Adrenal gland (tissue), 12 donors: ENCODE results near the gene TMEM94. TPM values are rescaled to one million over a fixed set of nuclear protein-coding genes. Genes with fewer than 3 reads are reported as not detected.

Source experiments
- DNase-seq, 7 donors: peaks; one replicate each; pipeline ENCODE4 v3.0.0-alpha.2; 2019 to 2020
- H3K27ac ChIP-seq, 5 donors: fragments of 200-600 bp; sonication (generic) in 4 of 5; 1 replicate in 3 of 5; 2 replicates in 2 of 5; pipeline versions ENCODE4 v1.5.1 to v1.8.0; 2016 to 2020; ENCODE audit warnings: mild to moderate bottlenecking in 1 of 5
- H3K27me3 ChIP-seq: fragments of 200-600 bp; 2 replicates; pipeline ENCODE4 v1.8.0; 2021
- H3K36me3 ChIP-seq, 2 donors: fragments of 200-600 bp; replicated peaks in 1 of 2; 1 replicate in 1 of 2; 2 replicates in 1 of 2; pipeline versions ENCODE4 v1.5.1 to v1.8.0; 2018 to 2022
- H3K4me1 ChIP-seq, 2 donors: fragments of 200-600 bp; replicated peaks in 1 of 2; 1 replicate in 1 of 2; 2 replicates in 1 of 2; pipeline versions ENCODE4 v1.5.1 to v1.8.0; 2018 to 2021
- H3K4me3 ChIP-seq, 4 donors: fragments of 200-600 bp; sonication (generic) in 3 of 4; one replicate each; pipeline ENCODE4 v1.5.1; 2016 to 2018
- H3K9me3 ChIP-seq, 3 donors: fragments of 200-600 bp; sonication (generic) in 1 of 3; replicated peaks in 1 of 3; 1 replicate in 2 of 3; 2 replicates in 1 of 3; pipeline versions ENCODE4 v1.5.1 to v1.8.0; 2016 to 2021
- CTCF ChIP-seq, 6 experiments: fragments of 450-650 bp in 4 of 6; fragments of 200-600 bp in 2 of 6; sonication (generic) in 1 of 6; IDR thresholded peaks; 1 replicate in 5 of 6; 2 replicates in 1 of 6; pipeline versions ENCODE4 v1.5.1 to v1.8.0; 2016 to 2021; ENCODE audit warnings: antibody characterized with exemption in 6 of 6, mild to moderate bottlenecking in 2 of 6, moderate library complexity in 1 of 6
- POLR2A ChIP-seq, 2 donors: fragments of 450-650 bp; IDR thresholded peaks; one replicate each; pipeline ENCODE4 v1.6.1; 2017; ENCODE audit warnings: antibody characterized with exemption in 2 of 2, mild to moderate bottlenecking in 2 of 2, moderate library complexity in 1 of 2
- WGBS, 4 donors: extraction: QIAGEN DNeasy Blood & Tissue Kit in 2 of 4; methylation state at CpG; one replicate each; pipeline versions ENCODE4 v1.1.5 to v1.1.7; 2013 to 2017; 5-methylcytosine and 5-hydroxymethylcytosine counted together
- intact Hi-C, 2 donors: fragments of 100-400 bp; cut with DNase I; formaldehyde crosslinking; loops; one replicate each; pipeline versions ENCODE4 v1.14.1 to v1.15.0; 2022 to 2023
- polyA plus RNA-seq, 3 donors: library from polyadenylated mRNA; stranded (reverse); fragments of 200-250 nt in 2 of 3; fragments of 350-450 nt in 1 of 3; fragmentation: Illumina TruSeq in 1 of 3; extraction: RNeasy Lipid Tissue Mini Kit (QIAGEN cat#74804) in 1 of 3; gene quantifications; one replicate each; pipeline ENCODE4 v1.2.3, GENCODE V29; 2013 to 2014
- total RNA-seq, 9 donors: library from RNA; depleted of rRNA in 4 of 9; stranded (reverse); fragments of >200 nt in 4 of 9; fragments of 120-200 nt in 1 of 9; fragmentation: NEBNext Ultra II Directional in 1 of 9; extraction: Animal tissue kit (Norgen Biotek cat#: 25700) in 1 of 9; gene quantifications; one replicate each; pipeline versions ENCODE4 v1.1.0 to v1.2.4, GENCODE V29; 2013 to 2023
- donor health status: healthy with polysubstance abuse.
- donor health status: Bipolar disorder and iron deficiency.
- donor health status: DM: yes; HTN: yes; CAD: no.
- donor health status: DM: no; HTN: no; CAD: no.
- donor health status: DM: no; HTN: no; CAD: no.
- donor health status: DM: yes; HTN: yes; CAD: no.

The TMEM94 gene
- total and polyA plus RNA-seq, 12 donors: 65.2 to 245 (median 167) TPM

DNA sequence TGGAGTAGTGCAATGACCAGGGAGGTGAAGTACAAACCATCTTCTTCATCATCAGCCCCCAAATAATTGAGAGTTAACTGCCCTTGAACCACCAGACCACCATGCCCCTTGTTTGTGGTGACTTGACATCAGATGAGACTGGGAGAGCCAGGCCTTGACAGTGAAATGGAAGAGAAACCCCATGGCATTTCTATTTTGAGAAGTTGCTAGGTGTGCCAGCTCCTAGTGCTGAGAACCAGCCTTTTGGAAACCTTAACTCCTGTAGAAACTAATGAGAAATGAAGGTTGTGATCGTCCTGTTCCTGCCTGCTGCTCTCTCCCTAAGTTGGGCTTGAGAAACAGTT lies 2.8 kb downstream of the TMEM94 start:
- intact Hi-C loops: no loop called here
- TF ChIP-seq POLR2A (IDR thresholded peaks at IDR 0.05): no peak
- no peak for TF ChIP-seq CTCF (IDR thresholded peaks at IDR 0.05)

DNA sequence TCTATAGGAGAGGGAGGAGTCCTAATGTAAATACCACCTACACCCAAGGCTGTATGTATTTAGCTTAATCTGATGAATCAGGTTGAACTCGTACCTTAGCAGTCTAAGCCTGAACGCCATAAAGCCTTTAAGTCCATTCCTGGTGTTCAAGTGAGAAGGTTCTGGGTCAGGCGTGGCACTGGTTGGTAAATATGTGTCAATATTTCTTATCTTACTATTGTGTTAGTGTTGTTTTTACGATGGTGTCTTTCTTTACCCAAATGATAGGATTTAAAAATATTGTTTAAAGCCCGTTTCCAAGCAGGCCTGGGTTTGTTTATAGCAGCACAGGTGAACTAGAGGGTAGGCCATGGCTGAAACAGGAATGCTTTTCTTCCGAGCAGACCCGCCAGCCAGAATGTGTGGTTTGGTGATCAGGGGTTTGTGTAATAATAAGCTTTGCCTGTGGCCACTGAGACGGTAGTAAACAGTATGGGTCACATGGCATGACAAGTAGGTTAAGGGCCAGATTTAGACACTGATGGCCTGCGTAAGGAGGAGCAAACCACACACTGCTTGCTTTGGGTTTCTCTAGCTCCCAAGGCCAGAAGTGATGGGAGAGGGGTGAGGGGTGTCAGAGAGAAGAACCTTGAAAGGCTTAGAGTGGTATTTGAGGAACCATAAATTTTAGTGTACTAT lies 3.3 kb downstream of the TMEM94 start:
- intact Hi-C loops: no loop called here
- H3K27me3 ChIP-seq: no peaks in the 10 kb centered on the region
- DNase-seq: peak in 4 of 7 donors; percentile 37 to 63 (median 46)
- H3K9me3 ChIP-seq: no peaks in the 10 kb centered on the region
- WGBS, 4 donors: 62 to 65% (median 63%) methylated on average over 9 of the region's 9 CpGs
- peak overlapping the region; percentile 3 to 79 (median 54) for H3K27ac ChIP-seq
- no peaks in the 10 kb centered on the region for H3K36me3 ChIP-seq
- peaks cover 12 to 39% of the 10 kb centered on the region in 2 donors for H3K4me1 ChIP-seq
- H3K4me3 ChIP-seq: no peak overlapping the region
- TF ChIP-seq CTCF (IDR thresholded peaks at IDR 0.05) (no peak), POLR2A (IDR thresholded peaks at IDR 0.05) (peak; percentile 7 to 44)

More for the DNA sequence above, 2.8 kb downstream of the TMEM94 start:
- H3K4me3 ChIP-seq: no peak overlapping the region
- peaks cover 12 to 39% of the 10 kb centered on the region in 2 donors for H3K4me1 ChIP-seq
- 61 to 80% (median 62%) methylated on average over 1 of the region's 1 CpG for WGBS, 4 donors
- H3K9me3 ChIP-seq: no peaks in the 10 kb centered on the region
- H3K36me3 ChIP-seq: no peaks in the 10 kb centered on the region
- DNase-seq: no peak
- no peaks in the 10 kb centered on the region for H3K27me3 ChIP-seq
- peak overlapping the region in 4 of 5 donors; percentile 26 to 79 (median 65) for H3K27ac ChIP-seq

DNA sequence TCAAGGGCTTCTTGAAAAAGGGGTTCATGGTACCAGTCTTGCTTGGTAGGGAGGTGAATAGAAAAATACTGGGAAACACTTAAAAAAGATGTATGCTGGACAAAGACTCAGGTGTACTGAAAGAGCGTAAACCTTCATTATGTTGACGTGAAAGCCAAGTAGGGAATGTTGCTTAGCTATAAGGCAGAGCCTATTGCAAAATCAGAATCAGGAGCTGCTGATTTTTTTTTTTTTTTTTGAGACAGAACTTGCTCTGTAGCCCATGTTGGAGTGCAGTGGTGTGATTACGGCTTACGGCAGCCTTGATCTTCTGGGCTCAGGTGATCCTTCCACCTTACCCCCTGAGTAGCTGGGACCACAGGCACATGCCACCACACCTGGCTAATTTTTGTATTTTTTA lies 3.9 kb downstream of the TMEM94 start:
- Histone ChIP-seq H3K4me3 (no peak overlapping the region), H3K36me3 (no peaks in the 10 kb centered on the region), H3K9me3 (no peaks in the 10 kb centered on the region), H3K27me3 (no peaks in the 10 kb centered on the region), H3K4me1 (peaks cover 12 to 35% of the 10 kb centered on the region in 2 donors), H3K27ac (peak overlapping the region; percentile 3 to 79 (median 54))
- WGBS, 4 donors: 74 to 88% (median 81%) methylated on average over 4 of the region's 4 CpGs
- TF ChIP-seq POLR2A (IDR thresholded peaks at IDR 0.05) (no peak), CTCF (IDR thresholded peaks at IDR 0.05) (no peak)
- no peak for DNase-seq
- intact Hi-C loops: no loop called here

DNA sequence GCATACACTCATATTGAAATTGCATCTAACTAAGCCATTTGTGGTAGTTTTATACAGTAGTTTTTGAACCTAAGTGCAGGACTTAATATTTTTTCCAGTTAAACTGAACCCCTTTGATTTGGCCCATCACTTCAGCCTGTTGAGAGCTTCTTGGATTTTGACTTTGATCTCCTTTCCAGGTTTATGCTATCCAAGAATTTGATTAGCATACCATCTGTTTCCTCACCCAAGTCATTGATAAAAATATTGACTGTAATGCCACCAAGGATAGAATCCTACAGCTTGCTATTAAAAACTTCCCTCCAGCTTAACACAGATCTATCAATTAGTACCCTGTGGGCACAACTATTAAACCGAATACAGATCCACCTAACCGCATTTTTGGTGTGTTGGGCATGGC lies 7.2 kb downstream of the TMEM94 start:
- H3K27ac ChIP-seq: peak overlapping the region in 2 of 5 donors; percentile 14 to 31
- TF ChIP-seq POLR2A (IDR thresholded peaks at IDR 0.05): no peak
- TF ChIP-seq CTCF (IDR thresholded peaks at IDR 0.05): no peak
- no peaks in the 10 kb centered on the region for H3K27me3 ChIP-seq
- DNase-seq: no peak
- intact Hi-C loops: no loop called here
- peaks cover 24 to 33% of the 10 kb centered on the region in 2 donors for H3K4me1 ChIP-seq
- H3K4me3 ChIP-seq: no peak overlapping the region
- H3K9me3 ChIP-seq: no peaks in the 10 kb centered on the region
- WGBS, 4 donors: 58 to 82% (median 78%) methylated on average over 2 of the region's 2 CpGs
- no peaks in the 10 kb centered on the region for H3K36me3 ChIP-seq
